GM18861 (cell line): Measurements from ENCODE around the gene ZFP69B.
A peak's percentile ranks its signal among the peaks of the same experiment; 100 is the strongest.
"Not testable (repeated sequence)": the region's sequence is repeated elsewhere in the genome, so short reads cannot be mapped to it uniquely, and the experiment has no call there.

ENCODE experiments used
- ATAC-seq: cut with Tn5 transposase; IDR thresholded peaks from one replicate; pipeline ENCODE4 v1.9.1; 2021; ENCODE audit not compliant: unreplicated experiment

ZFP69B gene

GRCh38 chr1:40435471-40435870, 14.8 kb upstream of the ZFP69B start:
- ATAC-seq = no peak

GRCh38 chr1:40435876-40436275, 14.4 kb upstream of the ZFP69B start:
- no peak for ATAC-seq

GRCh38 chr1:40438391-40439015, 11.8 kb upstream of the ZFP69B start:
- no peak for ATAC-seq

- no peak for ATAC-seq
Observed at GRCh38 chr1:40439247-40439646, 11.0 kb upstream of the ZFP69B start.

GRCh38 chr1:40450495-40451237, 390 bp downstream of the ZFP69B start:
- peak; percentile 39 for ATAC-seq

- no peak for ATAC-seq
Observed at GRCh38 chr1:40451238-40451585, 936 bp downstream of the ZFP69B start.

GRCh38 chr1:40454873-40455272, 4.6 kb downstream of the ZFP69B start:
- ATAC-seq = no peak

- no peak for ATAC-seq
Observed at GRCh38 chr1:40462956-40463590, 12.8 kb downstream of the ZFP69B start.

- no peak for ATAC-seq
Observed at GRCh38 chr1:40469327-40469726, 19.1 kb downstream of the ZFP69B start.

- no peak for ATAC-seq
Observed at GRCh38 chr1:40475268-40475667, 25.0 kb downstream of the ZFP69B start.

GRCh38 chr1:40476924-40477677, 26.8 kb downstream of the ZFP69B start, which contains the start of gene ZFP69:
ZFP69 (plus strand) TSS chr1:40477290; CDS start chr1:40479362, 2,072 bp downstream.
- no peak for ATAC-seq

- ATAC-seq = no peak
Observed at GRCh38 chr1:40477678-40478053, 27.4 kb downstream of the ZFP69B start.

GRCh38 chr1:40478276-40478675, 28.0 kb downstream of the ZFP69B start:
- no peak for ATAC-seq

GRCh38 chr1:40479156-40479555, 28.9 kb downstream of the ZFP69B start:
- ATAC-seq = no peak

- ATAC-seq = no peak
Observed at GRCh38 chr1:40495315-40495903, 45.1 kb downstream of the ZFP69B start.

- ATAC-seq = not testable (repeated sequence)
Observed at GRCh38 chr1:40502651-40503050, 52.4 kb downstream of the ZFP69B start.

- ATAC-seq = no peak
Observed at GRCh38 chr1:40507973-40508372, 57.7 kb downstream of the ZFP69B start.

GRCh38 chr1:40508375-40509341, 58.4 kb downstream of the ZFP69B start, which contains the start of gene EXO5:
EXO5 (plus strand) TSS chr1:40508767; CDS start chr1:40514545, 5,778 bp downstream.
- peak; percentile 74 for ATAC-seq
